Measurements from ENCODE around the gene CEACAM20.

Gene CEACAM20

DNA sequence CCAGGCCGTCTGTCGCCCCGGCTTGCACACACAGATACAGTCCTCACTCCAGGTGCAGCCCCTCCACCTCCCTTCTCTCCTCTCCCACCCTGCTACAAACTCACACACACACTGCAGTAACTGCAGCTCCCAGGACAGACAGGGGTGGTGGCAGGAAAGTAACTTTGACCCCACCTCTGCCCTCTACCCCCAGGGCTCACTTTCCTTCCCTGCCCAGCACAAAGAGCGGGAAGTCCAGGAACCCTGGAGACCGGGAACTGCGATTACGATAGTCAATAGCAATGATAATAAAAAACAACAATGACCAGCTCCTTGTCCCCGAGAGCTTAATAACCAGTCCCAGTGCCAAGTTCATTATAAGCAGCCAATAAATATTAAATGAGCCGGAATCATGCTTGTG, at the start of gene CEACAM20:
Gene CEACAM20 (minus strand): TSS at position 140 of the 400 bp plus-strand sequence. CDS start 166 bp downstream, outside the sequence.
- no peaks in the 10 kb centered on the region for H3K9me3 ChIP-seq (ENCODE audit: control insufficient read depth, low read length)
- peaks cover 5% of the 10 kb centered on the region for H3K4me1 ChIP-seq (ENCODE audit: control insufficient read depth, insufficient read depth, low read length)
- H3K4me3 ChIP-seq (ENCODE audit: low read length): no peak within 1 kb of the TSS
- H3K9ac ChIP-seq (ENCODE audit: low read length): no peak within 1 kb of the TSS
- H3K27me3 ChIP-seq (ENCODE audit: control insufficient read depth, insufficient read depth, low read length): peaks cover 5% of the 10 kb centered on the region
- no peaks in the 10 kb centered on the region for H3K36me3 ChIP-seq (ENCODE audit: control insufficient read depth, insufficient read depth, low read length)

DNA sequence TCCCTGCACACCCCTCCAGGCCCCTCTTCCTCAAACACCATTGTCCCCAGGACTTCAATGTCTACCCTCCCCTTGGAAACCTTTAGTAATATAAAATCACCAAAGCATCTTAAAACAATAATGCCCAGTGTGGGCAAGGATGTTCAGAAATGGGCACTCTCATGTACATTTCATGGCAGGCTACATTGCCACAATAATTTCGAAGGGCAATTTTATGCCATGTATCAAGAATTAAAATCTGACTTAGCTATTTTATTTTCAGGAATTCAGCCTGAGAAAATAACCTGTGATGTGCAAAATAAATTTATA, 48.0 kb upstream of the CEACAM20 start:
- Histone ChIP-seq H3K4me1 (ENCODE audit: control insufficient read depth, insufficient read depth, low read length) (no peaks in the 10 kb centered on the region), H3K9ac (ENCODE audit: low read length) (no peak overlapping the region), H3K9me3 (ENCODE audit: control insufficient read depth, low read length) (no peaks in the 10 kb centered on the region), H3K36me3 (ENCODE audit: control insufficient read depth, insufficient read depth, low read length) (no peaks in the 10 kb centered on the region), H3K4me3 (ENCODE audit: low read length) (no peak overlapping the region), H3K27me3 (ENCODE audit: control insufficient read depth, insufficient read depth, low read length) (no peaks in the 10 kb centered on the region)

DNA sequence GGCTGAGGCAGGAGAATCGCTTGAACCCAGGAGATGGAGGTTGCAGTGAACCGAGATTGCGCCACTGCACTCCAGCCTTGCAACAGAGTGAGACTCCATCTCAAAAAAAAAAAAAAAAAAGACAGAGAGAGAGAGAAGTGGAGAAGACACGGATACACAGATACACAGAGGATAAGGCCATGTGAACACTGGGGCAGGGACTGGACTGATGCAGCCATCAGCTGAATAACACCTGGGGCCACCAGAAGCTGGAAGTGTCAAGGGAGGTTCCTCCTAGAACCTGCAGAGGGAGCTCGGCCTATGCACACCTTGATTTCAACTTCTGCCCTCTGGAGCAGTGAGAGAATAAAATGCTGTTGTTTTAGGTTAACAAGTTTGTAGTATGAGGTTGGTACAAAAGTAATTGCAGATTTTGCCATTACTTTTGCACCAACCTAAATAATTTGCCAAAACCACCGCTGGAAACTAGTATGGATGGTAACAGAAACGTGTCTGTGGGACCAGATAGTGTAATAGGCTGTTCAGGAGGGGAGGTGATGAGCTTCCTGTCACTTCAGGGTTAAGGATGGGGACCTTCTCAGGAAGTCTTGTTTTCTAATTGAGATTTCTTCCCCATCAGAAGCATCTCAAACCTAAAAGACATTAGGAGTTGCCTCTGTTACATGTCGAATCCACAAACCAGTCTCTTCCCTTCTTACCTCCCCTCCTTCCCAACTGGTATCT, 47.5 kb upstream of the CEACAM20 start:
- Histone ChIP-seq H3K36me3 (ENCODE audit: control insufficient read depth, insufficient read depth, low read length) (no peaks in the 10 kb centered on the region), H3K4me1 (ENCODE audit: control insufficient read depth, insufficient read depth, low read length) (no peaks in the 10 kb centered on the region), H3K27me3 (ENCODE audit: control insufficient read depth, insufficient read depth, low read length) (no peaks in the 10 kb centered on the region), H3K9ac (ENCODE audit: low read length) (no peak overlapping the region), H3K9me3 (ENCODE audit: control insufficient read depth, low read length) (no peaks in the 10 kb centered on the region), H3K4me3 (ENCODE audit: low read length) (no peak overlapping the region)

DNA sequence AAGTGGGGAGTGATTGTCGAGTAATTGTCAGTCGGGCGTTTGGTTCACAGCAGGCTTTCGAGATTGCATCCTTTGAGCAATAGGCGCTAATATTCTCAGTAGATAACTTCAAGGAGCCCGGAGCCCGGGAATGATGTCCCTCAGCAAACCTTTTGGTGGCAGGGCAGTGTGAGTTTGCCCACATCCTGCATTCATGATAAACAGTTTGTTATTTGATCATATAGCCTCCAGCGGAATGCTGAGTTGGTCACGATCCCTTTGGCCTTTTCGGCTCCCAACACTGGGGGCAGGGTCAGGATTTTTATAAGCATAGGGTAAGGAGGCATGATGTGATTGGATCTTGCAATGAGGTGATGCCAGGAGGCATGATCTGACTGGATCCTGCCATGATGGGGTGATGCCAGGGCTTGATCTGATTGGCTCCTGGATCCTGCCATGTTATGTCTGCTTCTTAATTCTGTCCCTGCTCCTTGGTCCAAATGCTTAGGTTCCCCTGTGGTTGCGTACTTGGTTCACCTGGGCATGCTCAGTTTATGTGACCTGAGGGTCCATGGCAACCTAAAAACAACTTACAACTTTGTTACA, 45.7 kb upstream of the CEACAM20 start:
- peaks cover 5% of the 10 kb centered on the region for H3K27me3 ChIP-seq (ENCODE audit: control insufficient read depth, insufficient read depth, low read length)
- no peaks in the 10 kb centered on the region for H3K4me1 ChIP-seq (ENCODE audit: control insufficient read depth, insufficient read depth, low read length)
- H3K9ac ChIP-seq (ENCODE audit: low read length): no peak overlapping the region
- H3K9me3 ChIP-seq (ENCODE audit: control insufficient read depth, low read length): no peaks in the 10 kb centered on the region
- no peaks in the 10 kb centered on the region for H3K36me3 ChIP-seq (ENCODE audit: control insufficient read depth, insufficient read depth, low read length)
- no peak overlapping the region for H3K4me3 ChIP-seq (ENCODE audit: low read length)

DNA sequence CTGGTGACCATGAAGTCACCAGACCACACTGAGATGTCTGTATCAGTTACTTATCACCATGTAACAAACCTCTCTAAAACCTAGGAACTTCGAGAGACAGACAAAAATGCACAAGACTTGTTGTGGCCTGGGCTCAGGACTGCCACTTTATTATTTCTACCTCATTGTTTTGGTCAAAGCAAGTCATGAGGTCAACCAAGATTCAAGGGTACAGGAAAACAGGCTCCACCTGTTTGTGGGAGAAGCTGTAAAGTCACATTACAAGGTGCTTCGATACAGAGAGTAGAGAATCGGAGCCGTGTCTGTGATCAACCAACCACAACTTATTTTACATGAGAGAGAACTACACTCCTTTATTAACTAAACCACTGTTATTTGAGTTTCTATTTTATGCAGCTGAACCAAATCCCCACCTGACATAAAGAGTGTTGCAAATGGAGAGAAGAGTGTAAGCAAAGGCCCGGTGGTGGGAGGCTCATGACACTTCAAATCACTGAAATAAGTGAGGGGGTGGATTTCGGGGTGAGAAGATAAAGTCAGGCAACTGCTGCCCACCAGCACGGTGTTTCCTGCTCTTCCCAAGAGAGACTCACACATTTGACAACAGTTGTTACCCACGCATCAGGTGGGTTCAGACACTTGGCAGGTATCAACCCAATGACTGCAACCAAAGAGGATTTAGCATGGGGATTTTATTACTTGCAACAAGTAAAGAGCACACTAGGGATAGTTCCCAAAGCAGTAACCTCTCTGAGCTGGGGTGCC, 44.9 kb upstream of the CEACAM20 start:
- no peak overlapping the region for H3K4me3 ChIP-seq (ENCODE audit: low read length)
- H3K9ac ChIP-seq (ENCODE audit: low read length): no peak overlapping the region
- H3K27me3 ChIP-seq (ENCODE audit: control insufficient read depth, insufficient read depth, low read length): peaks cover 9% of the 10 kb centered on the region
- no peaks in the 10 kb centered on the region for H3K36me3 ChIP-seq (ENCODE audit: control insufficient read depth, insufficient read depth, low read length)
- no peaks in the 10 kb centered on the region for H3K9me3 ChIP-seq (ENCODE audit: control insufficient read depth, low read length)
- H3K4me1 ChIP-seq (ENCODE audit: control insufficient read depth, insufficient read depth, low read length): no peaks in the 10 kb centered on the region

DNA sequence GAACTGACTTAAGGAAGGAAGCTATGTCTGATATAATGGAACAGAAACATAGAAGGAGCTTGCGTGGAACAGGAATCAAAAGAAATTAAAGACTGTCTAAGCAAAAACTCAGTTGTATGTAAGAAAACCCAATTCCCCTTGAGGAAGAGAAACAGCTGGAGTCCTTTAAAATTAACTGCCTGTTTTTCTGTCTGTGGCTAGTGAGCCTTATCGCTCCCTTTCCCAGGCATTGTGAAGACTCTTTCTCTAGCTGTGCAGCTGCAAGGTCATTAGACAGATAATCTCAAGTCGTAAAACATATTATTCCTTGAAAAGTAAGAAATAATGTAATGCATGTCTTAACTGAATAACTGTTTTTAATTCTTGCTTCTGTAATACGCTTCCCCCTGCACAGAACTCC, 44.2 kb upstream of the CEACAM20 start:
- no peak overlapping the region for H3K4me3 ChIP-seq (ENCODE audit: low read length)
- no peaks in the 10 kb centered on the region for H3K36me3 ChIP-seq (ENCODE audit: control insufficient read depth, insufficient read depth, low read length)
- no peak overlapping the region for H3K9ac ChIP-seq (ENCODE audit: low read length)
- no peaks in the 10 kb centered on the region for H3K9me3 ChIP-seq (ENCODE audit: control insufficient read depth, low read length)
- H3K4me1 ChIP-seq (ENCODE audit: control insufficient read depth, insufficient read depth, low read length): no peaks in the 10 kb centered on the region
- H3K27me3 ChIP-seq (ENCODE audit: control insufficient read depth, insufficient read depth, low read length): peaks cover 9% of the 10 kb centered on the region

DNA sequence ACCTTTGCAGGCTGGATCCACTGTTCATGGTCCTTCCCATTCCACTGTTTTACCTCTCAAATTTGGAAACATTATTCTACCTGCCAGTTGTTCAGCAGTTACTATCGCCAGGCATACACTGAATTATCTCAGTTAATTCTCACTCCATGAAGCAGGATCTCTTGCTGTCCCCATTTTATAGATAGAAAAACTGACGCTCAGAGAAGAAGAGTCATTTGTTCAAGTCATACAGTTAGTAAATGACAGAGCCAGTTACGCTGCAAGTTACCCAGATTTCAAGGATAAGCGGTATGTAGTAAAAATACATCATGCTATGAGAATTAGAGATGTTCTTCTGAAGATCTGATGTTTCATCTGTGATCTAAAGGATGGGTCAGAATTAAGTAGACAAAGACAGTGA, 43.7 kb upstream of the CEACAM20 start:
- Histone ChIP-seq H3K4me3 (ENCODE audit: low read length) (no peak overlapping the region), H3K9me3 (ENCODE audit: control insufficient read depth, low read length) (no peaks in the 10 kb centered on the region), H3K9ac (ENCODE audit: low read length) (no peak overlapping the region), H3K4me1 (ENCODE audit: control insufficient read depth, insufficient read depth, low read length) (no peaks in the 10 kb centered on the region), H3K36me3 (ENCODE audit: control insufficient read depth, insufficient read depth, low read length) (no peaks in the 10 kb centered on the region), H3K27me3 (ENCODE audit: control insufficient read depth, insufficient read depth, low read length) (peaks cover 9% of the 10 kb centered on the region)

DNA sequence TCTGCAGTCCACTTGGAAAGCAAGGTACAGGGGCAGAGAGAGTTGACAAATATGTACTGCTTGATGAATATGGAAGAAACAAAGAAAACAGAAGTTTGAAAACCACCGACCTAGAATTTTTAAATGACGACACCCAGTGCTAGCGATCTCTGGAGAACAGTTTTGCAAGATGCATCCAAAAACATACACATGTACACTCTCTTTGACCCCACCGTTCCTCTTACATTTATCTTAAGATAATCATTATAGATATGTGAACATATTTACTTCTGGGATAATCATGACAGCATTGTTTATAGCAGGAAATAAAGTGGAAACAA, 43.1 kb upstream of the CEACAM20 start:
- no peak overlapping the region for H3K9ac ChIP-seq (ENCODE audit: low read length)
- H3K9me3 ChIP-seq (ENCODE audit: control insufficient read depth, low read length): no peaks in the 10 kb centered on the region
- no peak overlapping the region for H3K4me3 ChIP-seq (ENCODE audit: low read length)
- H3K36me3 ChIP-seq (ENCODE audit: control insufficient read depth, insufficient read depth, low read length): no peaks in the 10 kb centered on the region
- no peaks in the 10 kb centered on the region for H3K4me1 ChIP-seq (ENCODE audit: control insufficient read depth, insufficient read depth, low read length)
- H3K27me3 ChIP-seq (ENCODE audit: control insufficient read depth, insufficient read depth, low read length): peaks cover 12% of the 10 kb centered on the region

DNA sequence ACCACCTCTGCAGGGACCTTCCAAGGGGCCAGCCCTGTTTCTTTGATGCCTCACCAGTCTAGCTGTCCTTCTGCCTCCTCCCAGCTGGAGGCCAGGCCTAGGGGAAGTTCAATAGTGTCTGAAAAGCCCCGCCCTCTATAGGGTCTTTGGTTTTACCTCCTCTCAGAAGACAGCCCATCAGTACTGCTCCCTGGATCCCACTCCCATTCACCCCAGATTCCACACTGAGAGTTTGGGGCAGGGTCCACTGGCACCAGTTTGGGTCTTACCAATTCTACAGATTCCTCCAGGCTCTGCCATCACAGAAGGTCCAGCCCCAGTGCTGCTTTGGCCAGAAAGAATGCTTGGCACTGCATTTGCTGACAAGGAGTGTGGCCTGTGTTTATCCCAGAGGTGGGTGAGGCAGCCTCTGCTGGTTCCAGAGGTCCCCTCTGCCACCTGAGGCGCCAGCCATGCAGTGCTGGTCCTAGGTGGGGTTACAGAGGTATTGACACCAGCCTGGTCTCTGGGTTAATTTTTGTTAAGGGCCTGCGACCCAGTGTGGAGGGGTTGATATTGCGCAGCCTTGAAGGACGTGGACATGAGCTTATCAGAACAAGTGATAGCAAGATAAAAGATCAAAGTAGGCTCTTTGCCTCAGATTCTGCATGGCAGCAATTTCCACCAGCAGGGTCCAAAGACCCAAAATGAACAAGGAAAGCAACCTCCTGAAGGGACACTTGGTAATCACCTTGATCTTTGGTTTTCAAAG, 42.5 kb upstream of the CEACAM20 start:
- Histone ChIP-seq H3K36me3 (ENCODE audit: control insufficient read depth, insufficient read depth, low read length) (no peaks in the 10 kb centered on the region), H3K9ac (ENCODE audit: low read length) (no peak overlapping the region), H3K9me3 (ENCODE audit: control insufficient read depth, low read length) (no peaks in the 10 kb centered on the region), H3K4me3 (ENCODE audit: low read length) (no peak overlapping the region), H3K27me3 (ENCODE audit: control insufficient read depth, insufficient read depth, low read length) (peaks cover 12% of the 10 kb centered on the region), H3K4me1 (ENCODE audit: control insufficient read depth, insufficient read depth, low read length) (no peaks in the 10 kb centered on the region)

DNA sequence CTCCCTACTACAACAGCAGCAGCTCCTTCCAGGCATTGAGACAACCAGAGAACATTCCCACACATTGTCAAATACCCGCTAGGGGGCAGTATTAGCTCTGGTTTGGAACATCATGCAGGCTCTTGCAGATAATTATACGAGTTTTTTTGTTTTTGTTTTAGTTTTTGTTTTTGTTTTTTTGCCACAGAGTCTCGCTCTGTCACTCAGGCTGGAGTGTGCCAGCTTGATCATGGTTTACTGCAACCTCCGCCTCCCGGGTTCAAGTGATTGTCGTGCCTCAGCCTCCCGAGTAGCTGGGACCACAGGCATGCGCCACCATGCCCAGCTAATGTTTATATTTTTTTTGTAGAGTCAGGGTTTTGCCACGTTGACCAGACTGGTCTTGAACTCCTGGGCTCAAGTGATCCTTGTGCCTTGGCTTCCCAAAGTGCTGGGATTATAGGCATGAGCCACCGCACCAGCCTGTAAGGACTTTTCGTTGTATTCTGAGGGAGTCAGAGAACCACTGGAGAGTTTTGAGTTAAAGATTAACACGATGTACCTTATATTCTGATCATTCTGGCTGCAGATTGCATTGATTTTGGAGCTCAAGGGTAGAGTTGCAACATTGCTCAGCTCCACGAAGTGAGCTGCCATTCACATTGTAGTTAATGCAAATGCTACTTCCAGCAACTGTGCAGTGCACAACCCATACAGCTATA, 41.7 kb upstream of the CEACAM20 start:
- no peak overlapping the region for H3K9ac ChIP-seq (ENCODE audit: low read length)
- no peaks in the 10 kb centered on the region for H3K36me3 ChIP-seq (ENCODE audit: control insufficient read depth, insufficient read depth, low read length)
- H3K4me3 ChIP-seq (ENCODE audit: low read length): no peak overlapping the region
- no peaks in the 10 kb centered on the region for H3K9me3 ChIP-seq (ENCODE audit: control insufficient read depth, low read length)
- peaks cover 18% of the 10 kb centered on the region for H3K27me3 ChIP-seq (ENCODE audit: control insufficient read depth, insufficient read depth, low read length)
- no peaks in the 10 kb centered on the region for H3K4me1 ChIP-seq (ENCODE audit: control insufficient read depth, insufficient read depth, low read length)

DNA sequence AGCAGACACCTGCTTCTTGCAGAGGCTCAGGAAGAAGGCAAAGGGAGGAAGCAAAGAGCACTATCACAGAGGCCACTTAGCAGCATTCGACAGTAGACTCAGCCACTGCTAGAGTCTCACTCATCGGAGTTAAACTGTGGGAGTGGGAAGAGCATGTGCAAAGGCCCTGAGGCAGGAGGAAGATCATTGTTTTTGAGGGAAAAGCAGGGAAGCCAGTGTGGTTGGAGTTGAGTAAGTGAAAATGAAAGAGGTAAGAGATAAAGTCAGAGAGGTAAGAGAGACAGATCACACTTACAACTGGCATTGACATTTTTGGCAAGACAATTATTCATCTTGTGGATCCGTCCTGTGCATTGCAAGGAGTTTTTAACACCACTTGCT, 41.1 kb upstream of the CEACAM20 start:
- no peaks in the 10 kb centered on the region for H3K36me3 ChIP-seq (ENCODE audit: control insufficient read depth, insufficient read depth, low read length)
- H3K4me3 ChIP-seq (ENCODE audit: low read length): no peak overlapping the region
- no peaks in the 10 kb centered on the region for H3K9me3 ChIP-seq (ENCODE audit: control insufficient read depth, low read length)
- peaks cover 18% of the 10 kb centered on the region for H3K27me3 ChIP-seq (ENCODE audit: control insufficient read depth, insufficient read depth, low read length)
- no peaks in the 10 kb centered on the region for H3K4me1 ChIP-seq (ENCODE audit: control insufficient read depth, insufficient read depth, low read length)
- no peak overlapping the region for H3K9ac ChIP-seq (ENCODE audit: low read length)
